ENCODE results near the gene VPS13D.
"Not testable (repeated sequence)": the region's sequence is repeated elsewhere in the genome, so short reads cannot be mapped to it uniquely, and the experiment has no call there.

Gene VPS13D

DNA sequence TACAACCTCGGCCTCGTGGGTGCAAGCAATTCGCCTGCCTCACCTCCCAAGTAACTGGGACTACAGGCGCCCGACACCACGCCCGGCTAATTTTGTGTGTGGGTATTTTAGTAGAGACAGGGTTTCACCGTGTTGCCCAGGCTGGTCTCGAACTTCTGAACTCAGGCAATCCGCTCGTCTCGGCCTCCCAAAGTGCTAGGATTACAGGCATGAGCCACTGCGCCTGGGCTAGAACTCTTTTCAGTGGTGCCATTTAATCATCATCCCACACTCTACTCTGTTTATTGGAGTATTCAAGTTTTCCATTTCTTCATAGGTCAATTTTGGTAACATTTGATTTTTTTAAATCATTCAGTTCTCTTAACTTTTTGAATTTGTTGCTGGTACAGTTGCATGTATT, 286.9 kb downstream of the VPS13D start:
- TF ChIP-seq, protein P1, sequence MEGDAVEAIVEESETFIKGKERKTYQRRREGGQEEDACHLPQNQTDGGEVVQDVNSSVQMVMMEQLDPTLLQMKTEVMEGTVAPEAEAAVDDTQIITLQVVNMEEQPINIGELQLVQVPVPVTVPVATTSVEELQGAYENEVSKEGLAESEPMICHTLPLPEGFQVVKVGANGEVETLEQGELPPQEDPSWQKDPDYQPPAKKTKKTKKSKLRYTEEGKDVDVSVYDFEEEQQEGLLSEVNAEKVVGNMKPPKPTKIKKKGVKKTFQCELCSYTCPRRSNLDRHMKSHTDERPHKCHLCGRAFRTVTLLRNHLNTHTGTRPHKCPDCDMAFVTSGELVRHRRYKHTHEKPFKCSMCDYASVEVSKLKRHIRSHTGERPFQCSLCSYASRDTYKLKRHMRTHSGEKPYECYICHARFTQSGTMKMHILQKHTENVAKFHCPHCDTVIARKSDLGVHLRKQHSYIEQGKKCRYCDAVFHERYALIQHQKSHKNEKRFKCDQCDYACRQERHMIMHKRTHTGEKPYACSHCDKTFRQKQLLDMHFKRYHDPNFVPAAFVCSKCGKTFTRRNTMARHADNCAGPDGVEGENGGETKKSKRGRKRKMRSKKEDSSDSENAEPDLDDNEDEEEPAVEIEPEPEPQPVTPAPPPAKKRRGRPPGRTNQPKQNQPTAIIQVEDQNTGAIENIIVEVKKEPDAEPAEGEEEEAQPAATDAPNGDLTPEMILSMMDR (IDR thresholded peaks at IDR 0.05; ENCODE audit: low read depth, low read length), result no peak
- no peak for DNase-seq (ENCODE audit: low read depth in 2 of 2)
- H3K4me3 ChIP-seq (replicated peaks in 1 of 2; ENCODE audit: low read depth in 2 of 2, low read length in 2 of 2), result no peak overlapping the region

DNA sequence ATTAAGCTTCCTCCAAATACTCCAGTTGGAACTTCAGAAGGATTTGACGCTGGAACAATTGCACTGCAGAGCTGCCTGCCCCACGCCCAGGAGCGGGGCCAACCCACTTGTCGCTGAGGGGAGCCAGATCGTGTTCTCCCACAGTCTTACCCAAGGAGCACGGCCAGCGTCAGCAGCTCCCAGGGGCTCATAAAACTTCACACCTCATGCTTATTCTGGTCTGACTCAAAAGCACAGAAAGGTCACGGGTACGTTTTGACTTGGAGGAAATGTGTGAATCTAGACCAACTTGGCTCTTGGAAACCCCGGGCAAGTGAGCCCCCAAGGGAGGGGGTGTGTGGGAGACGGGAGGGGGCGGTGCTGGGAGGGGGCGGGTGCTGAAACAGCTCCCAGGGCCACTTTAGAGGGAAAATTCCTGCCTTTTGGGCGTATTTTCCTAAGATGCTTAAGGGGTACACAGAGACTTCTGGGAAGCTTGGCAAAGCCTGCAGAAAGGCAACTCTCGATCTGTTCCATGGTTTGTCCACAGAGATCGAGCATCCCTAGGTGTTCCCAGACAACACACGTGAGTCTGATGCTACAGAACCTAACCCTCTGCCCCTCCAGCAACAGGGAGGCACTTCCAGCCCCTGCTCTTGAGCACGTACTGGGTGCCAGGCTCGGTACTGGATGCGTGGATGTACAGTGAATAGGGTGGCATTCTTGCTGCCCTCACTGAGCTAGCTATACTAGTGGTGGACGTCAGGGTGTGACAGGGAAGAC, 289.3 kb downstream of the VPS13D start:
- no peak overlapping the region for H3K4me3 ChIP-seq (replicated peaks in 1 of 2; ENCODE audit: low read depth in 2 of 2, low read length in 2 of 2)
- DNase-seq (ENCODE audit: low read depth in 2 of 2), result peak; percentile 46 to 79
- TF ChIP-seq, protein P1 (IDR thresholded peaks at IDR 0.05; ENCODE audit: low read depth, low read length), result no peak

DNA sequence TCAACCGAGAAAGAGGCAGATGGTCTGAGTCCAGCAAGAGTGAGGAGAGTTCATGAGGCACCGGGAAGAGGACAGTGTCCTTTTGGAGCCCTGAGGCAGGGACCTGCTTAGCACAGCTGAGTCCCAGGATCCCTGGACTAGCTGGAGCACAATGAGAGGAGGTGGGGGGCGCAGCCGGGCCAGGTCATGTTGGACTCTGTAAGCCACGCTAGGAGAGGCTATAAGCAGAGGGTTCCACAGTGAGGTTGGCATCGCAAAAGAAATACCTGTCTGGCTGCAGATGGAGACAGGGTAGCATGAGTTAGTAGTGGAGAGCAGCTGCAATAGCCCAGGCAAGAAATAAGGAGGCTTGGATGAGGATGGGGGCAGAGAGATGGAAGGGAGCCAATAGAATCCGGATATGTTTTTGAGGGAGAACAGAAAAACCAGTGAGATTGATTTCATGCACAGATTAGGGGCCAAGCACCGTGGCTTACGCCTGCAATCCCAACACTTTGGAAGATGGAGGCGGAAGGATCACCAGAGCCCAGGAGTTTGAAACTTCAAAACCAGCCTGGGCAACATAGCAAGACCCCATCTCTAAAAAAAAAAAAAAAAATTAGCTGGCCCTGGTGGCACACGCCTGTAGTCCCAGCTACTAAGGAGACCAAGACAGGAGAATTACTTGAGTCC, 290.0 kb downstream of the VPS13D start:
- TF ChIP-seq, protein P1 (IDR thresholded peaks at IDR 0.05; ENCODE audit: low read depth, low read length), result no peak
- no peak overlapping the region for H3K4me3 ChIP-seq (replicated peaks in 1 of 2; ENCODE audit: low read depth in 2 of 2, low read length in 2 of 2)
- no peak for DNase-seq (ENCODE audit: low read depth in 2 of 2)

DNA sequence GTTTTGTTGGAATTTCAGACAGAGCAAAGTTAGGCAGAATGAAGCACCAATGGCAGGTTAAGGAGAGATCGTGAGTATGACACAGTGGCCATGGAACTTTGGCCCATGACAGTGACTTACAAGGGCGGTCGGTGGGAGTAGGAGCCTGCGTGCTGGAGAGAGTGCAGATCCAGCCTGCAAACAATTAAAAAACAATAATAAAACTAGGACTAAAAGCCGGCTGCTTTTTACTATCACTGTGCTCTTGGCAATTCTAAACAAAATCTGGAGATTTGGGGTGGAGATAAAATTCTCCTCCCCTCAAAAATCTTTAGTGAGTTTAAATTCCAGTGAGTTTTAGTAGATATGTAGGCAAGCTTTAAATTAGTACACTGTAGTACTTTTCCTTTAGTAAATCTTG, 291.3 kb downstream of the VPS13D start:
- DNase-seq (ENCODE audit: low read depth in 2 of 2), result no peak
- TF ChIP-seq, protein P1 (IDR thresholded peaks at IDR 0.05; ENCODE audit: low read depth, low read length), result no peak
- H3K4me3 ChIP-seq (replicated peaks in 1 of 2; ENCODE audit: low read depth in 2 of 2, low read length in 2 of 2), result no peak overlapping the region

DNA sequence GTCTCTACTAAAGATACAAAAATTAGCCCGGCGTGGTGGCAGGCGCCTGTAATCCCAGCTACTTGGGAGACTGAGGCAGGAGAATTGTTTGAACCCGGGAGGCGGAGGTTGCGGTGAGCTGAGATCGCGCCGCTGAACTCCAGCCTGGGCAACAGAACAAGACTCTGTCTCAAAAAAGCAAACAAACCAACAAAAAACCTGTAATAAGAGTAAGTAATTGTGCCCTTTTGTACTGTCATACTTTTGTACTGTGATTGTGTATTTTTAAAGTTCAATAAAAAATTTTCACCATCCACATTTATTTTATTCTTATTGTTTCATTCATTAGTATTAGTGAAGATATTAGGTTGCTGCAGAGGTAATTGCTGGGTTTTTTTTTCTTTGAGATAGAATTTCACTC, 292.9 kb downstream of the VPS13D start:
- H3K4me3 ChIP-seq (replicated peaks in 1 of 2; ENCODE audit: low read depth in 2 of 2, low read length in 2 of 2); DNase-seq (ENCODE audit: low read depth in 2 of 2): not testable (repeated sequence)

DNA sequence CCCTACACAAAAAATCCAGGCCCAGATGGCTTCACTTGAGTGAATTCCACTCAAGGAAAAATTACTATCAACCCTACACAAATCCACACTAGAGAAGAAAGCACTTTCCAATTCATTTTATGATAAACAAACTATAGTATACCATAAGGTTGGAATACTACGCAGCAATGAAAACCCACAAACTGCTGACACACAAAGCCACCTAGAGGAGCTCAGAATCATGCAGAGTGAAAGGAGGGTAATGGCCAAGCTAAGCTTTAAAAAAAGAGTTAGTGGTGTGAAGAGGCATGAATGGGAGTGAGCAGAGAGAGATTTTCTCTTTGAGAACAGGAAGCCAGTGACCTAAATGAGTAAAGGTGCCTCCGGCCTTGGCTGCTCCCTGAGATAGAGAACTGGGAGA, 294.4 kb downstream of the VPS13D start:
- DNase-seq (ENCODE audit: low read depth in 2 of 2), result no peak
- TF ChIP-seq, protein P1 (IDR thresholded peaks at IDR 0.05; ENCODE audit: low read depth, low read length), result no peak
- no peak overlapping the region for H3K4me3 ChIP-seq (replicated peaks in 1 of 2; ENCODE audit: low read depth in 2 of 2, low read length in 2 of 2)

DNA sequence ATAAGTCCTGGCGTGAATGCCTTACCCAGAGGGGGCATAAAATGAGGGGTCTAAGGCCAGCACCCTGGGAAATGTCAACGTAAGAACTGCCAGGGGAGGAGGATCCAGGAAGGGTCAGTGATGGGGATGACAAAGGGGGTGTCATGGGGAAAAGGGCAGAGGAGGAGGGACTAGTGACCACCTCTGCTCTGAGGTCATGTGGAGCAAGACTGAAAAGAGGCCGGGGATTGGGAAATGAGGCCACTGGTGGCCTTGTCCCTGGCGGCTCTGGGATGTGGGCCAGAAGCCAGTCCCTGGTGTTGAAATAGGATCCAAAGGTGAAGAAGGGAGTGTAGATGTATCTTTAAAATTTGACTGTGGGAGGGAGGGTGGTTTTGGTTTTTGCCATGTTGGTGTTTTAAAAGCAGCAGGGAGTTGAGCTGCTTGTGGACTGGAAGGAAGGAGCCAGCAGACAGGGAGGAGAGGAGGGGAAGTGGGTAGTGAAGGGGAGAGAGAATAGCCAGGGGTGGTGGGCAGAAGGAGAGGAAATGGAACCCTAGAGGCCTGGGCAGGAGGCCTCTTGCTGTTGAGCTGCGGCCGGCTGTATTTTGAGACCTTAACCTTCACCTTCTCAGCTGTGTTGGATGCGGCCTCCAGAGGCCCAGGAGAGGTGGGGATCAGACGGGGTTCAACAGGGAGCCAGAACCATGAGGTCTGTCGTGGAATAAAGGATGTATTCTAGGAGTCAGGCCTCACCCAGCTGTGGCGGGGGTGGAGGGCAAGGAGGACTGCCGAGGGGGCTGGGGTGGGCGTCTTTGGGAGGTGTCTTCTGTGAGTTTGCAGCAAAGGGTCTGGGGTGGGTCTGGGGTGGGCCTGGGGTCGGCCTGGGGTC, 295.7 kb downstream of the VPS13D start:
- DNase-seq (ENCODE audit: low read depth in 2 of 2), result peak; percentile 22 to 56
- TF ChIP-seq, protein P1 (IDR thresholded peaks at IDR 0.05; ENCODE audit: low read depth, low read length), result no peak
- no peak overlapping the region for H3K4me3 ChIP-seq (replicated peaks in 1 of 2; ENCODE audit: low read depth in 2 of 2, low read length in 2 of 2)
